Adrenal gland (tissue), 12 donors: ENCODE data around the gene SERGEF. TPM values are rescaled to one million over a fixed set of nuclear protein-coding genes. Genes with fewer than 3 reads are reported as not detected.

Source experiments
- DNase-seq, 7 donors: peaks; one replicate each; pipeline ENCODE4 v3.0.0-alpha.2; 2019 to 2020
- H3K27ac ChIP-seq, 5 donors: fragments of 200-600 bp; sonication (generic) in 4 of 5; 1 replicate in 3 of 5; 2 replicates in 2 of 5; pipeline versions ENCODE4 v1.5.1 to v1.8.0; 2016 to 2020; ENCODE audit warnings: mild to moderate bottlenecking in 1 of 5
- H3K27me3 ChIP-seq: fragments of 200-600 bp; 2 replicates; pipeline ENCODE4 v1.8.0; 2021
- H3K36me3 ChIP-seq, 2 donors: fragments of 200-600 bp; replicated peaks in 1 of 2; 1 replicate in 1 of 2; 2 replicates in 1 of 2; pipeline versions ENCODE4 v1.5.1 to v1.8.0; 2018 to 2022
- H3K4me1 ChIP-seq, 2 donors: fragments of 200-600 bp; replicated peaks in 1 of 2; 1 replicate in 1 of 2; 2 replicates in 1 of 2; pipeline versions ENCODE4 v1.5.1 to v1.8.0; 2018 to 2021
- H3K4me3 ChIP-seq, 4 donors: fragments of 200-600 bp; sonication (generic) in 3 of 4; one replicate each; pipeline ENCODE4 v1.5.1; 2016 to 2018
- H3K9me3 ChIP-seq, 3 donors: fragments of 200-600 bp; sonication (generic) in 1 of 3; replicated peaks in 1 of 3; 1 replicate in 2 of 3; 2 replicates in 1 of 3; pipeline versions ENCODE4 v1.5.1 to v1.8.0; 2016 to 2021
- POLR2A ChIP-seq, 2 donors: fragments of 450-650 bp; IDR thresholded peaks; one replicate each; pipeline ENCODE4 v1.6.1; 2017; ENCODE audit warnings: antibody characterized with exemption in 2 of 2, mild to moderate bottlenecking in 2 of 2, moderate library complexity in 1 of 2
- WGBS, 4 donors: extraction: QIAGEN DNeasy Blood & Tissue Kit in 2 of 4; methylation state at CpG; one replicate each; pipeline versions ENCODE4 v1.1.5 to v1.1.7; 2013 to 2017; 5-methylcytosine and 5-hydroxymethylcytosine counted together
- intact Hi-C, 2 donors: fragments of 100-400 bp; cut with DNase I; formaldehyde crosslinking; loops; one replicate each; pipeline versions ENCODE4 v1.14.1 to v1.15.0; 2022 to 2023
- polyA plus RNA-seq, 3 donors: library from polyadenylated mRNA; stranded (reverse); fragments of 200-250 nt in 2 of 3; fragments of 350-450 nt in 1 of 3; fragmentation: Illumina TruSeq in 1 of 3; extraction: RNeasy Lipid Tissue Mini Kit (QIAGEN cat#74804) in 1 of 3; gene quantifications; one replicate each; pipeline ENCODE4 v1.2.3, GENCODE V29; 2013 to 2014
- total RNA-seq, 9 donors: library from RNA; depleted of rRNA in 4 of 9; stranded (reverse); fragments of >200 nt in 4 of 9; fragments of 120-200 nt in 1 of 9; fragmentation: NEBNext Ultra II Directional in 1 of 9; extraction: Animal tissue kit (Norgen Biotek cat#: 25700) in 1 of 9; gene quantifications; one replicate each; pipeline versions ENCODE4 v1.1.0 to v1.2.4, GENCODE V29; 2013 to 2023
- TF ChIP-seq, protein P1 (sequence below), 6 experiments: fragments of 450-650 bp in 4 of 6; fragments of 200-600 bp in 2 of 6; sonication (generic) in 1 of 6; IDR thresholded peaks; 1 replicate in 5 of 6; 2 replicates in 1 of 6; pipeline versions ENCODE4 v1.5.1 to v1.8.0; 2016 to 2021; ENCODE audit warnings: antibody characterized with exemption in 6 of 6, mild to moderate bottlenecking in 2 of 6, moderate library complexity in 1 of 6
- donor health status: healthy with polysubstance abuse.
- donor health status: Bipolar disorder and iron deficiency.
- donor health status: DM: yes; HTN: yes; CAD: no.
- donor health status: DM: no; HTN: no; CAD: no.
- donor health status: DM: no; HTN: no; CAD: no.
- donor health status: DM: yes; HTN: yes; CAD: no.

SERGEF gene
- total and polyA plus RNA-seq, 12 donors: 21.7 to 216 (median 38.4) TPM

DNA sequence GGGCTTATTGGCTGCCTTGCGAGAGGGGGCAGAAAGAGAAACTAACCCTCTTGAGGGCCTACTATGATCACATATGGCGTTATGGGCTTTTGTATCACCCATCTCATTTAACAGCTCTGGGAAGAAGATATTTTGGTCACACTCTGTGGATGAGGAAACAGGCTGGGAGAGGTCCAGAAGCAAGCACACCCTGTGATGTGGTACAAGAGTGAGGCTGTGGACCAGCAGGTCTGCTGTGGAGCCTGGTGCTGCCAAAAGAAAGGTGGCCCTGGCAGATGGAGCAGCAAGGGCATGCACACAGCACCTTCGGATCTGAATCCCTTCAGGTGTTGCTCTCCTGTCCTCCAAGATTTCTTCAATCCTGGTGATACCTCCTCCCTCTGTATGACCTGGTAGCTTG lies 214.1 kb downstream of the SERGEF start:
- Histone ChIP-seq H3K36me3 (no peaks in the 10 kb centered on the region), H3K27ac (no peak overlapping the region), H3K27me3 (no peaks in the 10 kb centered on the region), H3K4me1 (no peaks in the 10 kb centered on the region), H3K9me3 (no peaks in the 10 kb centered on the region), H3K4me3 (no peak overlapping the region)
- intact Hi-C loops: no loop called here
- no peak for DNase-seq
- TF ChIP-seq, protein P1, sequence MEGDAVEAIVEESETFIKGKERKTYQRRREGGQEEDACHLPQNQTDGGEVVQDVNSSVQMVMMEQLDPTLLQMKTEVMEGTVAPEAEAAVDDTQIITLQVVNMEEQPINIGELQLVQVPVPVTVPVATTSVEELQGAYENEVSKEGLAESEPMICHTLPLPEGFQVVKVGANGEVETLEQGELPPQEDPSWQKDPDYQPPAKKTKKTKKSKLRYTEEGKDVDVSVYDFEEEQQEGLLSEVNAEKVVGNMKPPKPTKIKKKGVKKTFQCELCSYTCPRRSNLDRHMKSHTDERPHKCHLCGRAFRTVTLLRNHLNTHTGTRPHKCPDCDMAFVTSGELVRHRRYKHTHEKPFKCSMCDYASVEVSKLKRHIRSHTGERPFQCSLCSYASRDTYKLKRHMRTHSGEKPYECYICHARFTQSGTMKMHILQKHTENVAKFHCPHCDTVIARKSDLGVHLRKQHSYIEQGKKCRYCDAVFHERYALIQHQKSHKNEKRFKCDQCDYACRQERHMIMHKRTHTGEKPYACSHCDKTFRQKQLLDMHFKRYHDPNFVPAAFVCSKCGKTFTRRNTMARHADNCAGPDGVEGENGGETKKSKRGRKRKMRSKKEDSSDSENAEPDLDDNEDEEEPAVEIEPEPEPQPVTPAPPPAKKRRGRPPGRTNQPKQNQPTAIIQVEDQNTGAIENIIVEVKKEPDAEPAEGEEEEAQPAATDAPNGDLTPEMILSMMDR (IDR thresholded peaks at IDR 0.05): no peak
- no peak for TF ChIP-seq POLR2A (IDR thresholded peaks at IDR 0.05)
- 90 to 95% (median 94%) methylated on average over 3 of the region's 3 CpGs for WGBS, 4 donors

DNA sequence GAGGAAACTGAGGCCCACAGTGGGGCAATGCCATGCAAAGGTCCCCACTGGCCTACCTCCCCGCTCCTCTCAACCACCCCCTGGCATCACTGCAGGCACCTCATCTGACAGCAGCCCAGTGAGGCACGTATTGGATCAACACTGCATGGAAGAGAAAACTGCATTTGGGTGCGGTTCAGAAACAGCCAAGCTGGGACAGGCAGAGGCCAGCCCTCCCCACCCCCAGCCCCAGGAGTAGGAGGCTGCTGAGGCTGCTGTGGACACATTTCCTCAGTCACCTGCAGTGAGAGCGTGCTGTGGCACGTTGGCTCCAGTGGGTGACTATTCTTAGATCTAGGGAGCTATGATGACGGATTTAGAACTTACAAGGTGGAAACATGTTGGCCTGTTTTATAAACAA lies 214.6 kb downstream of the SERGEF start:
- Histone ChIP-seq H3K27me3 (no peaks in the 10 kb centered on the region), H3K4me3 (no peak overlapping the region), H3K4me1 (no peaks in the 10 kb centered on the region), H3K36me3 (no peaks in the 10 kb centered on the region), H3K27ac (no peak overlapping the region), H3K9me3 (no peaks in the 10 kb centered on the region)
- WGBS, 4 donors: 78 to 91% (median 85%) methylated on average over 4 to 6 of the region's 6 CpGs
- DNase-seq: no peak
- intact Hi-C loops: no loop called here
- no peak for TF ChIP-seq POLR2A (IDR thresholded peaks at IDR 0.05)
- TF ChIP-seq, protein P1 (IDR thresholded peaks at IDR 0.05): no peak

DNA sequence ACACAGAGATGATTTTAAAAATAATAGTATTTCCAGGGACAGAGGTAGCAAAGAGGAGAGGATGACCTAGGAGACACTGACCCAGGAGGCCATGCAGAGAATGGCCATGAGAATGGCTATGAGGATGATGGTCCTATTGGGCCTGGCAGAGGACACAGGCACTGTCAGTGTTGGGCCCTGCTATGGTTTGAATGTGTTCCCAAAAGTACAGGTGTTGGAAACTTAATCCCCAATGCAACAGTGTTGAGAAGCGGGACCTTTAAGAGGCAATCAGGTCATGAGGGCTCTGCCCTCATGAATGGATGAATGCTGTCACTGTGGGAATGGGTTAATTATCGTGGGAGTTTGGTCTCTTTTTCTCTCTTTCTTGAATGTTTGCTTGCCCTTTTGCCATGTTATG lies 216.7 kb downstream of the SERGEF start:
- Histone ChIP-seq H3K27ac (no peak overlapping the region), H3K27me3 (no peaks in the 10 kb centered on the region), H3K4me3 (no peak overlapping the region), H3K36me3 (no peaks in the 10 kb centered on the region), H3K4me1 (no peaks in the 10 kb centered on the region), H3K9me3 (no peaks in the 10 kb centered on the region)
- TF ChIP-seq, protein P1 (IDR thresholded peaks at IDR 0.05): no peak
- no peak for TF ChIP-seq POLR2A (IDR thresholded peaks at IDR 0.05)
- DNase-seq: no peak
- intact Hi-C loops: no loop called here
- 88 to 99% (median 92%) methylated on average over 2 of the region's 2 CpGs for WGBS, 4 donors

DNA sequence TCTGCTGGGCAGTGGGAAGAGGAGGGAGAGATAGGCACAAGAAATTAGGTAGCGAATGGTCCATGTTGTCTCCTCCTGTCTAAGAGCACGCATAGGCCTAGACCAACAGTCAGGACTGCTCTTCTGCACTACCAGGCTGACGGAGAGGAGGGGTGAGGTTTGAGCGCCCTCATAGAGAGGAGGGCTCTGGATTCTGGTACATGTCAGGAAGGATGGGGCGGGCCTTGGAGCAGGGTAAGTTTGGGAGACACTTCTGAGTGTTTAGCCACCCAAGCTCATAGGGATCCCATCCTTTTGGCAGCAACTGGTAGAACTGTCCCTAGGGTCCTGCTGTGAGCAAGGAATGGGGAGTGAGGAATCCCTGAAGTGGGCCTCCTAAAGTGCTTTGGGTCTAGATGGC lies 217.9 kb downstream of the SERGEF start:
- no peak for DNase-seq
- TF ChIP-seq POLR2A (IDR thresholded peaks at IDR 0.05): no peak
- TF ChIP-seq, protein P1 (IDR thresholded peaks at IDR 0.05): no peak
- intact Hi-C loops: no loop called here
- H3K4me1 ChIP-seq: no peaks in the 10 kb centered on the region
- H3K27ac ChIP-seq: no peak overlapping the region
- no peaks in the 10 kb centered on the region for H3K27me3 ChIP-seq
- H3K4me3 ChIP-seq: no peak overlapping the region
- 91 to 100% (median 97%) methylated on average over 5 of the region's 5 CpGs for WGBS, 4 donors
- no peaks in the 10 kb centered on the region for H3K36me3 ChIP-seq
- H3K9me3 ChIP-seq: no peaks in the 10 kb centered on the region
